ENCODE results near the gene PPP2R2C. TPM values are rescaled to one million over a fixed set of nuclear protein-coding genes. Genes with fewer than 3 reads are reported as not detected.

Gene PPP2R2C
- total RNA-seq, 2 experiments from 2014 or later: not detected

DNA sequence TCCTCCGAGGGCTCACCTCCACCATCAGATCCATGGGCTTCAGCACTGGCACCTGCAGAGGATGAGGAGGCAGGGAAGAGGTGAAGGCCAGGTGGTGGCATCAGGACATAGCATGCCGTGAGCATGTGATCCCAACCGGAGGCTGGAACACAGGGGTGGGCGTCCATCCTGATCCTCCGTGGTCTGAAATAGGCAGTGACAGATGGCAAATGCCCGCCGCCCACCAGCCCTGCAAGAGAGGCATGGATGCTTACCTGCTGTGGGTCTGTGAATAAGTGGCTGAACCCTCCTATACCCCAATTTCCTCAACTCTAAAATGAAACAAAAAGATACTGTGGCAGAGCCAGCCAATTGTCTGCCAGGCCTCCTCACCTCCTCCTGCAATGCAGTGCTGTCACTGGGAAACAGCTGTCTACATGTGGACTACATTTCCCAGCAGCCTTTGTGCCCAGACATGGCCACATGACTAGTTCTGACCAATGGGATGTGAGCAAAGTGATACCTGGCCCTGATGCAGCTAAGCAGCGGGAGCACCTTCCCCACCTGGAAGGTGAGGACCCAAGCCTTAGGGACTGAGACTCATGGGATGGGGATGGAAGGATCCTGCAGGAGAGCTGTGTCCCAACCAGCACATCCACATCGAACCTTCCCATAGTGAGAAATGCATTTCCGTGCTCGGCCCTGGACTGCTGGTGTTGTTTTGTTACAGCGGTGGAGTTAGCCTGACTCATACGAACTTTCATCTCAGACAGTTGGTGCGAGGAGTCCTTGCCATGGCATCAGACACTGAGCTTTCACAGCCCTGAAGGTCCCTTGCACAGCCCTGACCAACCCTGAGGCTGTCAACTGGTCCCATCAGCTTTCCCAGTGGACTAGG lies 99.5 kb downstream of the PPP2R2C start:
- DNase-seq: peak; percentile 21

DNA sequence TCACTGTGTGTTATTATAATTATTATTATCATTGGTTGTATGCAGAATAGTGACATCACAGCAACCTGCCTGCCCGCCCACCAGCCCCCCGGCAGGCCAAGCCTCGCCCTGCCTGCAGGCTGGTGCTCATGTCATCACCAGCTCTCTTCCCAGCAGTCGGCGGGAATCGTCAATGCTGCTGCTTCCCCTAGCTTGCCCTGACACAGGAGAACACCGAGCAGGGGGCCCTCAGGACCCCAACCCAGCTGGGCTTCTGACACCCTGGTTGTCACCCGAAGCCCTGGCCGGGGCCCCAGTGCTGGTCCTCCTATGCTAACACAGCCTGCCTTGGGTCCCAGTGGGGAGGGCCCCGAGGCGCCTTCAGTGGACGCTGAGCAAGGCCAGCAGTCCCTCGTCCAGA lies 100.6 kb downstream of the PPP2R2C start:
- no peak for DNase-seq
- CTCF ChIA-PET: interaction anchor here (1.0 to 1.1 kb wide), 2 partner anchors 9 to 11 kb away, joined by 3 read pairs; no protein-coding TSS in a partner anchor
- H3K27ac Mint-ChIP-seq: peak overlapping the region; percentile 38
- H3K9me3 Mint-ChIP-seq: no peaks in the 10 kb centered on the region
- no peaks in the 10 kb centered on the region for H3K27me3 Mint-ChIP-seq
- no peak overlapping the region for H3K4me3 Mint-ChIP-seq
- POLR2A ChIA-PET: no interaction called here
- no peaks in the 10 kb centered on the region for H3K36me3 Mint-ChIP-seq (ENCODE audit: low read depth)
- no peaks in the 10 kb centered on the region for H3K4me1 Mint-ChIP-seq

More for the DNA sequence above, 99.5 kb downstream of the PPP2R2C start:
- Mint-ChIP-seq H3K4me1 (no peaks in the 10 kb centered on the region), H3K27ac (no peak overlapping the region), H3K36me3 (ENCODE audit: low read depth) (no peaks in the 10 kb centered on the region), H3K27me3 (no peaks in the 10 kb centered on the region), H3K9me3 (no peaks in the 10 kb centered on the region), H3K4me3 (no peak overlapping the region)
- ChIA-PET POLR2A (no interaction called here), CTCF (interaction anchor here (1.1 kb wide), 1 partner anchor 11 kb away, joined by 3 read pairs; no protein-coding TSS in a partner anchor)

DNA sequence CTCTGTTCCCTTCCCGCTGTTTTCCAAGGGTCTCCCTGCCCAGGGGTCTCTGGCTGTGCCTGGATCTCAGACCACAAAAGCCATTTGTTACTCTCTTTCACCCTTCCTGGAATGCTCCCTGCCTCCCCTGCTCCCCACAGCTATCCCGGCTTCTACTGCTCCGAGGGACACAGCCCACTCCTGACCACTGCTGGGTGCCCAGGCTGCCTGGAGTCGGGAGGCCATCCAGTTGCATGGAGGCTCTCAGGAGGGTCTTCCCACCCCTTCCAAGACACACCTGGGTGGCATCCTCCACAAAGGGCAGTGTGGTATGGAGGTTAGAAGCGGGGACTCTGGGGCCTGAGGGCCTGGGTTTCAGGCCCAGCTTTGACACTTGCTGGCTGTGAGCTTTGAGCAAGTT lies 101.1 kb downstream of the PPP2R2C start:
- Mint-ChIP-seq H3K27me3 (no peaks in the 10 kb centered on the region), H3K9me3 (no peaks in the 10 kb centered on the region), H3K27ac (no peak overlapping the region), H3K4me3 (no peak overlapping the region), H3K4me1 (no peaks in the 10 kb centered on the region), H3K36me3 (ENCODE audit: low read depth) (no peaks in the 10 kb centered on the region)
- POLR2A ChIA-PET: no interaction called here
- CTCF ChIA-PET: interaction anchor here (1.0 kb wide), 1 partner anchor 11 kb away, joined by 3 read pairs; no protein-coding TSS in a partner anchor
- DNase-seq: no peak

DNA sequence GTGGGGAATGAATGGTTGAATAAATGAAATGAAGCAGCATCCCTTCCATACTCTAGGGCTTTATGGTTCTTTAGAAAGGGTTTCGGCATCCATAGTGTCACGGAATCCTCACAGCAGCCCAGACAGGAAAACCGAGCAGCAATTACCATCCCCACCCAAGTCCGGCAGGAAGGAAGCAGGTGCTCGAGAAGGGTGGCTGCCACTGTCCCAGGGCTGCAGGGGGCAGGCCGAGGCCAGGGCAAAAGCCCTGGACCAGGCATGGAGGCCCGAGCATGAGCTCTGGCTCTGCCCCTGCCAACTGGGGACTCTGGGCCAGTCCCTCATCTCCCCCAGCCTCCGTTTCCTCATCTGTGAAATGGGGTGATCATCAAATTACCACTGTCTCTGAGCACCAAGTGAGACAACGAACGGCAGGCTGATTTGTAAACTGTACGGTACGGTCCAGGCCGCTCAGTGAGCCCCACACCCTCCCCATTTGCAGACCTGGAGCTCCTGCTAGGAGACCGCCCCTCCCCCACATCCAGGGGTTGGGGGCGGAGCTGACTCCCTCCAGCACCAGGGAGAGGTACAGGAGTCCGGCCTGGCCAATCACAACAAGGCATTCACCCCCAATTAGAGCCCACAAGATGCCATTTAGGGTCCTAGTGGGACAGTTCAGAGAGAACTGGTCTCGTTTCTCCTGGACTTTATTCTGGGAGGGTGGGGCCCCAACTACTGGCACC lies 102.3 kb downstream of the PPP2R2C start:
- Mint-ChIP-seq H3K9me3 (no peaks in the 10 kb centered on the region), H3K4me3 (no peak overlapping the region), H3K27me3 (no peaks in the 10 kb centered on the region), H3K27ac (no peak overlapping the region), H3K36me3 (ENCODE audit: low read depth) (no peaks in the 10 kb centered on the region), H3K4me1 (no peaks in the 10 kb centered on the region)
- ChIA-PET CTCF (no interaction called here), POLR2A (no interaction called here)
- no peak for DNase-seq

DNA sequence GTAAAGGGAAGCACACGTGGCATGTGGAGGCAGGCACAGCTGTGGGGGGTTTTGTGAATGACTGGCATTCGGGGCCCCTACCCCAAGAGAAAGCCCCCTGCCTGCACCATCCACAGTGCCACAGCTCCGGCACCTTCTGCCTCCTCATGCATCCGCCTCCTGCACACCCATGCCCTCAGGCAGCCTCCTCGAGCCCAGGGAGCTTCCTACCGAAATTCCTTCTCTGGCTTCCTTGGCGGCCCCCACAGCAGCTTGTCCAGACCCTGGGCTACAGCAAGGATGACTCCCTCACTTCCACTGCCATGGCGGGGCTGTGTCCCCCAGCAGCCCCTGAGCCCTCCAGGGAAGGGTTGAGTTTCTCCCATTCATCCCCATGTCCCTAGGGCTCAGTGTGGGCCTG lies 102.9 kb downstream of the PPP2R2C start:
- no peaks in the 10 kb centered on the region for H3K27me3 Mint-ChIP-seq
- no peaks in the 10 kb centered on the region for H3K4me1 Mint-ChIP-seq
- no peak overlapping the region for H3K27ac Mint-ChIP-seq
- H3K36me3 Mint-ChIP-seq (ENCODE audit: low read depth): no peaks in the 10 kb centered on the region
- H3K4me3 Mint-ChIP-seq: no peak overlapping the region
- no peaks in the 10 kb centered on the region for H3K9me3 Mint-ChIP-seq
- DNase-seq: no peak
- ChIA-PET CTCF (no interaction called here), POLR2A (no interaction called here)

DNA sequence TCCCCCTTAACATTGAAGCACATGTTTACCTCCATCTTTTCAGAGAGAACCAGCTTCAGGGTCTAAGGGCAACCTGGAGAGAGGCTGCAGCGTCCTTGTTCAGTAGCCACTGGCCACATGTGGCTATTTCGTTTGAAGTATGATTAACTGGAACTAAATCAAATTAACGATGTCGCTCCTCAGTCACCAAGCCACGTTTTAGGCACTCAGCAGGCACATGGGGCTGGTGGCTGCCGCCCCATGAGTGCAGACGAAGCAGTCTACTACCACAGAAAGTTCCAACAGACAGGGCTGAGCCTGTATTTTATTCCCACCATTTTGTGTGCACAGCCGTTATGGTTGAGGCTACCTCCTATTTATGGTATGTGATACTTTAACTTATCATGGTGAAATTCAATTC lies 103.4 kb downstream of the PPP2R2C start:
- H3K4me1 Mint-ChIP-seq: no peaks in the 10 kb centered on the region
- CTCF ChIA-PET: no interaction called here
- DNase-seq: no peak
- no peak overlapping the region for H3K27ac Mint-ChIP-seq
- POLR2A ChIA-PET: no interaction called here
- H3K9me3 Mint-ChIP-seq: no peaks in the 10 kb centered on the region
- no peak overlapping the region for H3K4me3 Mint-ChIP-seq
- no peaks in the 10 kb centered on the region for H3K27me3 Mint-ChIP-seq
- no peaks in the 10 kb centered on the region for H3K36me3 Mint-ChIP-seq (ENCODE audit: low read depth)

DNA sequence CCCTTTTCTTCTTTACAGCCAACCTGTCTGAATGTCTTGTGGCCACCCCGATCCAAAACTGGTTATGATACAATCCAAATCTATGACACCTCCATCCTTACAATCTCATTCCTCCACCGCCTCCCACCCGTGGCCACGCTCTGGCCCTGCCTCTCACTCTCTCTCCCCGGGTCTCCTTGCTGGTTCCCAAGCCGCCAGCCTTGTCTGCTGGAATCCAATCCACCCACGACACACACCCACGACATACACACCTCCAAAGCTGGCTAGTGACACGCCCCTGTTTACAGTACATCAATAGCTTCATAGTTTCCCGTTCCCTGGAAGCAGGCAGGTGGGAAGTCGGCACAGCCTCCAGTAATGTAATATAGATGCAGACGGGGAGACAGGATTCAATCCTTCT lies 103.8 kb downstream of the PPP2R2C start:
- Mint-ChIP-seq H3K9me3 (no peaks in the 10 kb centered on the region), H3K36me3 (ENCODE audit: low read depth) (no peaks in the 10 kb centered on the region), H3K4me1 (no peaks in the 10 kb centered on the region), H3K27me3 (no peaks in the 10 kb centered on the region), H3K27ac (no peak overlapping the region), H3K4me3 (no peak overlapping the region)
- POLR2A ChIA-PET: no interaction called here
- CTCF ChIA-PET: no interaction called here
- DNase-seq: no peak

DNA sequence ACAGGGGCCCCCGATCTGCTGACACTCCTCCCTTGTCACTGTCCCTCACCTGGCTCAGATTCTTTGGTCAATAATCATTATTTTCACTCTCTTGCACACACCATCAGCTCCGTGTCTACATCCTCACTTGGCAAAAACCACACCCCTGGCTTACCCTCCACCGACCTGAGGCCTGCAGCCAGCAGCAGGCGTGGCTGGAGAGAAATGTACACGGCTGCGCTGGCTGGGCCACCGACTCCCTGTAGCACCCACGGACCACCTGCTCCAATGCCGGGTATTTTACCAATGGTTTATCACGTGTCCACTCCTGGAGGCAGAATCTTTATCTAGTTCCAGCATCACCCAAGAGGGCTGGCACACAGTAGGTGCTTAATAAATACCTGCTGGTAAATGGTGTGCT lies 104.3 kb downstream of the PPP2R2C start:
- H3K9me3 Mint-ChIP-seq: no peaks in the 10 kb centered on the region
- CTCF ChIA-PET: no interaction called here
- POLR2A ChIA-PET: no interaction called here
- no peak for DNase-seq
- no peaks in the 10 kb centered on the region for H3K4me1 Mint-ChIP-seq
- H3K27me3 Mint-ChIP-seq: no peaks in the 10 kb centered on the region
- H3K27ac Mint-ChIP-seq: no peak overlapping the region
- no peak overlapping the region for H3K4me3 Mint-ChIP-seq
- H3K36me3 Mint-ChIP-seq (ENCODE audit: low read depth): no peaks in the 10 kb centered on the region

DNA sequence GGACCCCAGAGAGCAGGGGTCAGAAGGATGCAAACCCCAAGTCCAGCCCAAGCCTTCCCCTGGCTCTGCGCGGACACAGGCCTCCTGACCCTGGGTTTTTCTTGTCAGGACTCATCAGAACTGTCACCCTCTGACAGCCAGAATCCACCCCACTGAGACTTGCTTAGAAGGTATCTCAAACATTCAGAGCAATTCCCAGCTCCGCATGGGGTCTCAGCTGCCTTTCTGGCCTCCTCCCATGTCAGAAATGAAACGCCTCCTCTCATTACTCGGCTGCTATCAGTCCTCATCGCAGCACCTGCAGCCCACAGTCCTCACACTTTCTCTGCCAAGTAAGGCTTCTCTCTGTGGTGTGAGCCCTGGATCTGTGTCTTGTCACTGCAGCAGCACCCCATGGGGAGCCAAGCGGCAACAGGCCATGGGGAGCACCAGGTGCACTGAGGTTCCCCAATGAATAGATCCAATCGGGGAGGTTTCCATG lies 105.0 kb downstream of the PPP2R2C start:
- H3K4me1 Mint-ChIP-seq: no peaks in the 10 kb centered on the region
- no peak for DNase-seq
- H3K4me3 Mint-ChIP-seq: no peak overlapping the region
- H3K27ac Mint-ChIP-seq: no peak overlapping the region
- ChIA-PET CTCF (no interaction called here), POLR2A (no interaction called here)
- H3K36me3 Mint-ChIP-seq (ENCODE audit: low read depth): no peaks in the 10 kb centered on the region
- H3K27me3 Mint-ChIP-seq: no peaks in the 10 kb centered on the region
- no peaks in the 10 kb centered on the region for H3K9me3 Mint-ChIP-seq

DNA sequence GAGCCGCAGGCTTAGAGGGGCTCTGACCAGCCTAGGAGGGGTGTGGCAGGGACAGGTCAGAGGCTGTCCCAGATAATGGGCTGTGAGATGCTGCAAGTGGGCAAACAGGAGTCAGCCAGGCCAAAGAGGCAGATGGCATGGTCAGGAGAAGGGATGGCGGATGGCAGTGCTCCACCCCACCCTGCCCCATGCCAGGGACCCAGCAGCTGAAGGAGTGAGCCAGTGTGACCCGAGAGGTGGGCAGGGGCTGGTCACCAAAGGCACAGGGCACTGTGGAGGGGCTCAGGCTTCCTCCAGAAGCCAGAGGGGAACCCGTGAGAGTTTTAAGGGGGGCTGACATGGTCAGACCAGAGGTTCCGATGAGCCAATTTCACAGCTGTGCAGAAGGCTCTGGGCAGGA lies 105.8 kb downstream of the PPP2R2C start:
- no peak overlapping the region for H3K27ac Mint-ChIP-seq
- H3K4me1 Mint-ChIP-seq: no peaks in the 10 kb centered on the region
- no peak for DNase-seq

DNA sequence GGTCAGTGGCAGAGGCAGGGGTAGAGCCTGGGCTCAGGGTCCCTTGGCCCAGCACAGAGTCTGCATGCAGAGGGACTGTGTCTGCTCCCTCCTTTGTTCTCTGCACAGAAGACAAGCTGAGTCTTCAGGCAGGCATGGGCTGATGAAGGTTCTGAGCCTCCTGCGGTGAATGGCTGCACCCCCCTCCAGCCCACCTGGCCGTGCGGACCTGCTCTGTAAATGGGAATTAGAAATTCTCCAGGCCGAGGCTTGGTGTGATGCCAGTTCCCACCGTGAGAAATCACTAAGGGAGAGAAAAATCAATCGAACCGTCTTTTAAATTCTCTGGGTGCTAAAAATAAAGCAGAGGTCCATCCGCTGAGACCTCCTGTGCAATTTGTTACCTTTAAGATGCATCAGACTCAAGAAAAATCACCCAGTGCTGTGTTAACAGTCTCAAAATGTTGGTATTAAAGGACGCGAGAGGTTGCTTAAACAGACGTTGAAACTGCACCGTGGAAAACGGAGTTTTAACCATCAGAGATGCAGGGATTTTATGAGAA lies 106.8 kb downstream of the PPP2R2C start:
- POLR2A ChIA-PET: no interaction called here
- no peaks in the 10 kb centered on the region for H3K27me3 Mint-ChIP-seq
- H3K36me3 Mint-ChIP-seq (ENCODE audit: low read depth): no peaks in the 10 kb centered on the region
- H3K9me3 Mint-ChIP-seq: no peaks in the 10 kb centered on the region
- H3K27ac Mint-ChIP-seq: no peak overlapping the region
- CTCF ChIA-PET: no interaction called here
- no peak overlapping the region for H3K4me3 Mint-ChIP-seq
- no peak for DNase-seq
- no peaks in the 10 kb centered on the region for H3K4me1 Mint-ChIP-seq

More for the DNA sequence above, 105.8 kb downstream of the PPP2R2C start:
- Mint-ChIP-seq H3K27me3 (no peaks in the 10 kb centered on the region), H3K4me3 (no peak overlapping the region), H3K9me3 (no peaks in the 10 kb centered on the region), H3K36me3 (ENCODE audit: low read depth) (no peaks in the 10 kb centered on the region)
- POLR2A ChIA-PET: no interaction called here
- CTCF ChIA-PET: no interaction called here

DNA sequence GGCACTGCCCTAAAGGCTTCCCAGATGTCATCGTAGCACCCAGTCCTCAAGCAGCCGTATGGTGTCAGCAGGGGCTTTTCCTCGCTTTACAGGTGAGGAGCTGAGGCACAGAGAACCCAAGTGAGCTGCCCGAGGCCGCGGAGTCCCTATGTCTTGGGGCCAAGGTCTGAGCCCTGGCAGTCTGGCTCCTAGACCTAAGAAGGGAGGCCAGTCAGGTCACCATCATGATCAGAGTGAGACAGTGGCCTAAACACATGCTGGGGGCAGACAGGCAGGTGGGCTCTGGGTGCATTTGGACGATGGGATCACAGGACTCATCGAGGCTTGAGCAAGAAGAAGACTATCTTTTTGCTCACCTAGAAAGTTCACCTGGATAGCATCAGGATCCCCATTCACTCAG lies 107.8 kb downstream of the PPP2R2C start:
- Mint-ChIP-seq H3K4me1 (no peaks in the 10 kb centered on the region), H3K27me3 (no peaks in the 10 kb centered on the region), H3K4me3 (no peak overlapping the region), H3K27ac (no peak overlapping the region), H3K36me3 (ENCODE audit: low read depth) (no peaks in the 10 kb centered on the region), H3K9me3 (no peaks in the 10 kb centered on the region)
- ChIA-PET POLR2A (no interaction called here), CTCF (no interaction called here)
- no peak for DNase-seq

DNA sequence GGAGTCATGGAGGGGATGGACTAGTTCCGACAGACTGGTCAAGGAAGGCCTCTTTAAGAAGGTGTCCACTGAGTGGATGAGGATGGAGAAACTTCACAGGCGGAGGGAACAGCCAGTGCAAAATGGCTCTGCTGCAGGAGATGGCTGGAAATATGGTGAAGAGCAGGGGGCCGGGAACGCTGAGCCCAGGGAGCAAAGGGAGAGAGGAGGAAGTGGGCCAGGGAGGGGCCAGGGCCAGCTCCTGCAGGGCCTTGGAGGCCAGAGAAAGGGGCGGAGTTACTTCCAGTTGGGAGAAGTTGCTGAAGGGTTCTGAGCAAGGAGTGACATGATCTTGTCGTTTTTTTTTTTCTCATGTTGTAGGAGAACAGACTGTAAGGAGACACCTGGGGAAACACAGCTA lies 108.3 kb downstream of the PPP2R2C start:
- ChIA-PET POLR2A (no interaction called here), CTCF (interaction anchor here (0.6 kb wide), 1 partner anchor 516 kb away, joined by 5 read pairs; no protein-coding TSS in a partner anchor)
- H3K9me3 Mint-ChIP-seq: no peaks in the 10 kb centered on the region
- no peak overlapping the region for H3K27ac Mint-ChIP-seq
- no peaks in the 10 kb centered on the region for H3K36me3 Mint-ChIP-seq (ENCODE audit: low read depth)
- H3K4me1 Mint-ChIP-seq: no peaks in the 10 kb centered on the region
- H3K27me3 Mint-ChIP-seq: no peaks in the 10 kb centered on the region
- DNase-seq: no peak
- H3K4me3 Mint-ChIP-seq: no peak overlapping the region

Measured in activated CD4-positive, alpha-beta T cell treated with anti-CD3 and anti-CD28 coated beads, Interleukin-2, amount 10 ng/mL, durations not matched to agents 7 days and 5 days (primary cell).